ENCODE measurements around the gene DLG2.

Gene DLG2

DNA sequence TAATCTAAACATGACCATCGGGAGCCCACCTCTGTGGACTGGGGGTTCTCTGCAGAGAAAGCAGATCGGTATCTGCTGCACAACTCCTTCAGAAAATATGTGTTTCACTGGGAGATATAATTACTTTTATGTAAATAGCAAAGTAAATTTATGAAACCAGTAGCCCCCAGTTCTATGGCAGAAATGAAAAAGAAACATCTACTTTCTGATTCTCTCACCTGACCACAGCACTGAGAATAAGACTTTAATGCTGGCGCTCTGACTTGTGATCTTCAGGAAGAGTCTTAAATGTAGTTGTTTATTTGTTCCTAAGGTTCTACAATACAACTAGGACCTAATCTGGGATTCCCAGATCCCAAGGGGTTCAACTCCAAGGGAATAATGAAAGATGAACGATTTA is 518.0 kb downstream of the DLG2 start:
- no peak for DNase-seq (ENCODE audit: low read depth)

DNA sequence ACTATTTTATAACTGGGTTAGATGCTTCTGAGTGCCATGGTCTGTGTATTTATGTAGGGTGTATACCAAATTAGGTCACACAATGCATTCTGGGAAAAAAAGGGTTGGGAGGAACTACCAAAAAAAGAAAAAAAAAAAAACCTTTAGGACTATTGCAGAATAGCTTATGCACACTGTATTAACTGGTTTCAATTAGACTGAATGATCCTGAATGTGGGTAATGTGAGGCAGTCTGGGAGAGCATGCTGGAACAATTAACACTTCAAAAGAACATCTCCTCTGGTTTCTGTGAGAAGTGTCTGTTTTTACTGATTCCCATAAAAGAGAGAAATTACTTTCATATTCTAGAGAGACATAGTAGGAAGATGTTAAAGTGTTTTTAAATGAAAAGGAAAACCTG is 521.3 kb downstream of the DLG2 start:
- DNase-seq (ENCODE audit: low read depth): no peak

DNA sequence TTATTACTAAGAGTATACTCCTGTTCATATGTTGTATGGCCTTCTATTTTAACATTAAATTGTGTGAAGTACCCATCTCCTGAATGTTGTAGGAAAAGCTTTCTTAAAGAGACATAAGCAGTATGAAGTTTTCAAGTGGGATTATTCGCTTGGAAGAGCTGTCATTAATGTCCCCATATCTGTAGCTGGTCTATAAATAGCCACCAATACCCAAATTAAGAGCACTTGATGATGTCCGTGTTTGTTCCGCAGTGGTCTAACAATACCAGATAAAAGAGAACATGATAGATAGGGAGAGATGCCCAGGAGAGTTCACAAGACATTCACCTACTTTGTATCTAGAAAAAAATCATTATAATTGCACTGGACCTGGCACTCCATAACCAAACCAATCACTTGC is 527.6 kb downstream of the DLG2 start:
- no peak for DNase-seq (ENCODE audit: low read depth)

DNA sequence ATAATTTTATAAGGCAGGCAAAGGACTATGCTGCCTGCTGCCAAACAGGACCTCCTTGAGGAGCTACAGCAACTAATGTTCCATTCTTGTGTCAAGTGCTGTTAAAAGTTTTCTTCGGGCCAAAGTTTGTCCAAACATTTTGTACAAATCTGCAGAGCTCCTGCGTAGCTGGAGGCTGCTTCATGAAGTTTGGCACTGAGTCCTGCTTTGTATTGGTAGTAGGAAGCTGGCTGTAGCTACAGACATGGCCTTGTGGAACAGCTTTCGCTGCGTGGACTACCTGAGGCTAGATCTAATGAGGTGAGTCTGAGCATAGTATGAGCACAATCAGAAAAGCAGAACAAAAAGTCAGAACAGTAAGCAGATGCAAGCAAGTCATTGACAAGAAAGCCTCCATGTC is 528.1 kb downstream of the DLG2 start:
- DNase-seq (ENCODE audit: low read depth): no peak

DNA sequence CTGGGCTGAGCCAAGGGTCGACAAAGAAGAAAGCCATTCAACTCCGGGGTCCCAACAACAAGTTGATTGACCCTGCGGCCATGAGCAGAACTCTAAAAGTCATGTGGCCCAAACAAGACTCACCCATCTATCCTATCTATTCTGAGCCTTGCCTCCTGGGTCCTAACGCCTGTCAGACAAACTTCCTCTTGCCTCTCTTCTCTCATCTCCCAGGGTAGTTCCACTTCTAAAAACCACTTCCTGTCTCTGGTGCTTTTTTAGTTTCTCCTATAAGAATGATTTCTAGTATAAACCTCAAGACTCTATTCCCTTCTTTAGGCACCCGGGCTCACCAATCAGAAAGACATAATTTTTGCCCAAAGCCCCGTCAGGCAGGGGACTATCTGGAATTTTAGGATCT is 530.2 kb downstream of the DLG2 start:
- no peak for DNase-seq (ENCODE audit: low read depth)

DNA sequence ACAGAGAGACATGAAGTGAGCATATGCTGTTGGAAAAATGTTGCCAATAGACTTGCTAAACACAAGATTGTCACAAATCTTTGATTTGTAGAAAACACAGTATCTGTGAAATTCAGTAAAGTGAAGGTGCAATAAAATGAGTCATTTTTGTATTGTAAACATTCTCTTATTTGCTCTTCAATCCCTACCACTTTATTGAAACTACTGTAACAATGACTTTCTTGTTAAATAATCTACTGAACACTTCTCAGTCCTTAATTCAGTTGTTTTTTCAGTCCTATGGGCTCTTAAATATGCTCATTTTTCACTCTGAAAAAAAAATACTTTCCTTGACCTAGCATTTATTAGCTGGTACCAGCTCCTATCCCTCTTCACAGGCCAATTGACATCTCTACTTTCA is 531.9 kb downstream of the DLG2 start:
- no peak for DNase-seq (ENCODE audit: low read depth)

DNA sequence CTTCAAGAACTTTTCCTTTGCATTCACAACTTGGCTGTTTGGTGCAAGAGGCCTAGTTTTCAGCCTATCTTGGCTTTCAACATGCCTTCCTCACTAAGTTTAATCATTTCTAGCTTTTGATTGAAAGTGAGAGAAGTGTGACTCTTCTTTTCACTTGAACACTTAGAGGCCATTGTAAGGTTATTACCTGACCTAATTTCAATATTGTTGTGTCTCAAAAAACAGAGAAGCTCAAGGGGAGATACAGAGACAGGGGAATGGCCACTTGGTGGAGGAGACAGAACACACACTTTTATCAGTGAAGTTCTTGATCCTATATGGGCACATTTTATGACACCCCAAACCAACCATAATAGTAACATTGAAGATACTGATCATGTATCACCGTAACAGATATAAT is 532.3 kb downstream of the DLG2 start:
- no peak for DNase-seq (ENCODE audit: low read depth)

DNA sequence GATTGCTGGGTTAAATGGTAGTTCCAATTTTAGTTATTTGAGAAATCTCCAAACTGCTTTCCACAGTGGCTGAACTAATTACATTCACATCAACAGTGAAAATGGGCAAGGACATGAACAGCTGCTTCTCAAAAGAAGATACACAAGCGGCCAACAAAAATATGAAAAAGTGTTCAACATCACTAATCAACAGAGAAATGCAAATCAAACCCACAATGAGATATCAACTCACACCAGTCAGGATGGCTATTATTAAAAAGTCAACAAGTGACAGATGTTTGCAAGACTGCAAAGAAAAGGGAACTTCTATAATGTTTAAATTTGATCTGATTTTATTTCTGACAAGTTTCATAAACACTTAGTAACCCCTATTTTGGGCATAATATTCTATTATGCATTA is 537.5 kb downstream of the DLG2 start:
- no peak for DNase-seq (ENCODE audit: low read depth)

DNA sequence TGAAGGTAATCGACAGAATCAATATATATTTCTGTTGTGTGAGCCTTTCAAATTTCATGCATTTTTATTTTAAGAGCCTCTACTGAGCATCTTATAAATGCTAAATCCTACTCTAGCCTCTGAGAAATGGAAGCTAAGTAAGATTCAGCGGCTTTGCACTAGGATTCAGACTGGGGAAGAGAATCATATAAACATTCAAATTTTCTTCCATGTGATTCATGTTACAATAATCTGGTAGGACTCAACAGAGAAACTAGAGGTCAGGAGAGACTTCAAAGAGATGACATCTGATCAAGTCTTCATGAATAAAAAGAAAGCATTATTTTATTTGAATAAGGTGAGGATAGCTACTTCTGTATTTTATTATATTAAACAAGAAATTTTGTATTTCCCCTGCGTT is 538.9 kb downstream of the DLG2 start:
- peak; percentile 15 for DNase-seq (ENCODE audit: low read depth)

DNA sequence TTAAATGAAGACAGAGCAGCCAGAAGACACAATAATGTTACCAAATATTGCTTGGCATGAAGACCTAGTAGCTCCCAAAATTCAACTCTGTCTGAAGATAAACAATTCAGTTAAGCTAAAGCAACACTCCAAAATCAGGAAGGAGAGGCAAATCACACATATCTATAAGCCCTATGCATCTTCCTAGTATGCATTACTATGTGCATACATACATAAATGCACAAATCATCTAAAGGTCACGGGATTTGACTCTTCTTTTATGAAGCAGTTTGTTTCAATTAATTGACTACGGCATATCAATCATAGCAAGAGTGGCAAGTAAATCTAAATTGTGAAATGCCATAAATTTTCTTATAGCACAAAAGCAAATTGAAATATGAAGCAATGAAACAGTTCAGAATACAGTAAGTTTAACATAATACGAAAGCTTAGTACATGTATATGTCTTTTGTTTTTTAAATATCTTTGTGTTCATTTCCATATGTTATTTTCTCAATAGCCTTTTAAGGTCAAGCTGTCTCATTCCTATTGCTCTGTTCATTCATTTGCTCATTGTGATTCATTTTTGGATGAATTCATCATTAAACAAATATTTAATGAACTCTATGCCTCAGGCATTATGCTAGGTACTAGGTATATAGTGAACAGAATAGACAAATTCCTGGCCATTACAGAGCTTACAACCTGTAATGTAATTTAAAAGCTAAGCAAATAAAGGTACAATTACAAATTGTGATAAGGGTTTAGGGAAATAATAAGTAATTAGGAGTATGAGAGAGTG is 540.5 kb downstream of the DLG2 start:
- peak; percentile 51 for DNase-seq (ENCODE audit: low read depth)

DNA sequence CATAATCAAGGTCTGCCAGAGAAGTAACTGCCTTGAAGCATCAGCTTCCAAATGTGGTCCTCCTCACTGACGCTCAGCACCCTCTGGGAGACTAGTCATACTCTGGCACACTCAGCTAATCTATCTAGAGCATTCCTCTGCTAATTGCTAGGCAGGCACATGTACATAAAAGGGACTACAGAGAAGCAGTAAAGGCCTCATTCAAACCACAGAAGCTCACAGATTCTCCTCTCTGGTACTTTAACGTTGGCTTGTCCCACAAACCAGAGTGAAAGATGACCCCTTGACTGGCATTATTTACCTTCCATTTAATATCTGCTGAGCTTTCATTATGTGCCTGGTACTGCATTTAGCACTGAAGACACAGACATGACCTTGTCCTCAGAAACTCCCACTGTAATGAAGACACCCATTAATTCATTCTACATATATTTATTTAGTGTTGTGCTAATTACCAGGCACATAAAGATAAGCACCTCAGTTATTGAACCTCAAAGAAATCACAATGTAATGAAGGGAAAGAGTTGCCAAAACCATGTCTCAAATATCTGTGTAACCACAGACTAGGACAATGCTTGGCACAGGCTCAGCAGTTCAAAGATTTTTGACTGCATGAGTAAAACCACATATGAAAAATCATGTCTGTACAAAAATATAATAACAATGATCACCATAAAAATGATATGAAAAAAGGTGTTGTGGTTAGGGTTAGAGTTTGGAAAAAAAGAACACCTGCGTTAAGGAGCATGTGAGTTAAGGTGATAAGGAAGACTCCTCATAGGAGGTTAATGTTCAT is 550.4 kb downstream of the DLG2 start:
- peak; percentile 42 for DNase-seq (ENCODE audit: low read depth)

DNA sequence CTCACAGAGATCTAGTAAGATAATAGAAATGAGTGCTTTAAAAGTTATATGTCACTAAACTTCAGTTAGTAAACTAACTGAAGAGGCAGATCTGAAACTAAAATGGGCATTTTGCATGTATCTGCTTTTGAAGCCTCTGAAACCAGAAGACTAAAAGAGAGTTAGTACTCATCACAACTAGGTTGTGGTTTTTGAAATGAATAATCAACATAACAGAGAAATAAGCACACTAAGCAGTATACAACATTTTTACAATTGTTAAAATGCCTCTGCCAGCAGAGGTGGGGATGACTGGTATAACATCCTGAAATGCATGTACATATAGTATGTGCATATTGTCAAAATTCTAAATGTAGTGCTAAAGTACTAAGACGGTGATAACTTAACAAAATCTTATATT is 564.5 kb downstream of the DLG2 start:
- no peak for DNase-seq (ENCODE audit: low read depth)

DNA sequence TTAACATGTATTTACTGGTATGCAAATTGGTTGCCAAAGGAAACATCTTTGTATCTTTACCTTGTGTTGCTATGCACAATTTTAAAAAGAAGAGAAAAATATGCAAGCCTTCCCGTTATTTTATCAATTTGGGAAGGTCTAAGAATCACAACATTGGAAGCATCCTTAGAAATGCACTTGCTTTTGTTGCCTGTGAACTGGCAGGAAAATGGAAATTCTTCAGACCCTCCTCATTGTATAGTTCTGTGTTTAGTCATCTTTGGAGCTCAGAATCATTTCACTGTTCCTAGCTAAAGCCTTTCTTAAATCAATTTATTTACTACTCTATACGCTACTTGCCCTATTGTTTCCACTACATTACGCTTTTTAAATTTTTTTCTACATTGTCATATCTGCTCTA is 574.5 kb downstream of the DLG2 start:
- DNase-seq (ENCODE audit: low read depth): no peak

DNA sequence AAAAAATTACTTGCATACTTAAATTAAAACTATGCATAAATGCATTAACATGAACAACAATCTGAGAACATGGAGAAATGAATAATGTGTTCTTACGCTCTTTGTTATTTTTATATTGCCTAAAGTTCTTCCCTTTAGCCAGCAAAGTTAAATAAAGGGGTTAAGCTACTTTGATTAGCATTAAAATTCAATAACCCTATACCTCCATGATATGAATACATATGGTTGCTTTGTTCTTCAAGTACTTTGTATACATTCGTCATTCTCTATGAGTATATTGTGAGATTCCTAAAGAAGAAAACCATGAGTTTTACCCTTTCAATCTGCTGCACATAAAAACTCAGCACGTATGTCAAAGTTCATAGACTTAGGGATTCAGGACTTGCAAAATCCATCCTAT is 578.3 kb downstream of the DLG2 start:
- DNase-seq (ENCODE audit: low read depth): no peak

DNA sequence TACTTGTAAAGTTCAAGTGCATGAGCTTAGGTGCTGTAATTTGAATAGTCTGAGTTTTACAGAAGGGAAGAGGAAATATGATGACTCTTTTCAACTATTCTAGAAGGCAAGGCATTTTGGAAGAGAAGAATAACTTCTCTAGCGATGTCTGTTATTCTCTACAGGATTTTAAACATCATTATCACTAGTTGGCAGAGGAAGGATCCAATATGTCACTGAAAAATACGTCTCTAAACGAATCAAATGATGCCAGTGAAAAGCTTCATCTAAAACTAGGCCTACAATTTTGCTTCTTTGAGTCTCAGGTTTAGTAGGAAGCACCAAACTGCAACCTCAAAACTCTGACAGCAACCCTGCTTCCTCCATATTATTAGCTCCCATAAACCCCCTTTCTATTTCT is 581.4 kb downstream of the DLG2 start:
- DNase-seq (ENCODE audit: low read depth): no peak

DNA sequence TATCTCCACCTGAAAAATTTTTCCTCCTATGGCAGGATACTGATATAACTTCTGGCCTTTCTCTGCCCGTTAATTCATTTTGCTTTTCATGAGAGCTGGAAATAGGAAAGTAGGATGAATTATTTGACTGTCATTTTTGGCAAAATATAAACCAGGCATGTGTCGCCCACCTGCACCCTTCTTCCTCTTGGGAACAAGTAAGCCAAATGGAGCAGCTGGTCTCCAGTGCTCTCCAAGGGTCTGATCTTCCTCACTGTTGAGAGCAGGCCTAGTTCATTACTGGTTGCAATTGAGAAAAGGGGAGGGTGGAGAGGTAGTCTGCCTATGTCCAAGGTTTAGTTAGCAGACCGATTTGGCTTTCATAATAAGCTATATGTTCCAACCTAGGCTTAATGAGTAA is 582.2 kb downstream of the DLG2 start:
- no peak for DNase-seq (ENCODE audit: low read depth)

DNA sequence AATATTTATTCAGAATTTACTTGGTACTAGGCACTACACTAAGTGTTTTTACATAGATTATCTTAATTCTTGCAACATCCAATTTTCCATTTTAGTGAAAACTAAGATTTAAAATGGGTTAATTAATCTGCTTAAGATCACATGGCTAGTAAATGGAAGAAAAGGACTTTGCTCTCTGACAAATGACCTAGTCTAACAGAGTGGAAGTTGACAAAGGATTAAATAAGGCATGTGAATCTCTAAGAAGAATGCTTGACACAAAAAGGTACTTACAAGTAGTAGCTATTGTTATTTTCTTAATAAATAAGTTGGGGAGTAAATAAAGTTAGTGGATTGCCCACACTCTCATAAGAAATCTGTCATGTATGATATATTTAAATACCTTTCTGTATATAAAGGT is 584.8 kb downstream of the DLG2 start:
- no peak for DNase-seq (ENCODE audit: low read depth)

DNA sequence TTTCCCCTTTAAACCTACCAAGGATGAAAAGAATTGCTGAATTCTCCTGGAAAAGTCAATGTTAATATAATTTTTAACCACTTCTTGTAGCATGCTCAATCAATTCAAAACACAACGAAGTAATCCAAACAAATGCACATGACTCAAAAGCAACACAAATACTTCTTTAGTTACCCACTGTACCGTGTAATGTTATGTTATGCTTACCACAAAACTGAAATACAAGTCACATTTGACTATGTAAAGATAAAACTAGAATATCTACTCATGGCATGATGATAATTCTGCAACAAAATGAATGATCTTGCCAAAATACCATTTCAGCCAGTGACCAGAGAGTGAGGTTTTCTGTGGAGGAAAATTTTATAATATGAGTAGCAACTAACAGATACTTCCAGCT is 587.0 kb downstream of the DLG2 start:
- DNase-seq (ENCODE audit: low read depth): no peak

DNA sequence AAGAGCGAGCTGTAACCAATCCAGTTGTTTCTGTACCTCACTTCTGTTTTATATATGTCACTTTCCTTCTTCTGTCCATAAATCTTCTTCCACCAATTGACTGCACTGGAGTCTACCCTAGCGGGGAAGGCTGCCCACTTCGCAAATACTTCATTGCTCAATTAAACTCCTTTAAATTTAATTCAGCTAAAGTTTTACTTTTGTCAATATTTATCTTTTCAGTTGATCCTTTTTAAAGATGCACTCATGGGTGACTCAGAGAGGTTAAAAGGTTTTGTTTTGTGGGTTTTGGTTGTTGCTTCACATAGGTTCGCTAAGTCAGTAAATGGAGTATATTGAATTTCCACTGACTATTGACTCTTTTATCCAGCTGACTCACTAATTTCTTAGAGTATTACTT is 597.2 kb downstream of the DLG2 start:
- DNase-seq (ENCODE audit: low read depth): peak; percentile 55

DNA sequence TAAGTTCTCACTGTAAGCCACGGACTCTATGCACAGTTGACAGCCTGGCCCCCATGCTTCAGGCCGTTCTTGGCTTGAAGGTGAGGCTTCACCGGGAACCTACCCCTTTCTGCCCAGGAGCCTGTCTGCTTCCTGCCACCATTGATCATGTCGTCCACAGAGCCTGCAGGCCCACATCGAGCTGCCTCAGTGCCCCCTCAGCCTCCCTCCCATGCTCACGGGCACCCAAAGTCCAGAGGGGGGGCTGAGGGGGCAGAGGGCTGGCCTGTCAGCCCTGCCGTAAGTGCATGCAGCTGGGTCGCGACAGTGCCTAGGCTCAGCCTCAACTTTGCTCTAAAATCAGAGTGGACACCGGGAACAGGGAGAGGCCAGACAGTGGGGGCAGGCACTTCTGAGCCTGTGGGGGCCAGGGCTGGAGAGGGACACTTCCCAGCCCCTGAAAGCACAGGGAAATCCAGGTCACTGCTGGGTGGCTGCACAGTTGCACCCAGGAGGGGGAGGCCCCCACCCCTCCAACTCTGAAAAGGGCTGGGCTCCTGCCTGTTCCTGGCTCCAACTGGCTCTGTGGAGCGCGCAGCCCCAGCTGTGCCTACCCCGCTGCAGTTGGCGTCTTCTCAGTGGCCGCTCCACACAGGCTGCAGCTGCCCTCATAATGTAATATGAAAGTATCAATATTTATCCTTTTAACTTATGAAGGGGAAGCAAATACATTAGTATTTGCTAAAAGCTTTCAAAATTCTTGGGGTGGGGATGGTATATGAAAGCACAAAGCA is 598.6 kb downstream of the DLG2 start:
- DNase-seq (ENCODE audit: low read depth): no peak

DNA sequence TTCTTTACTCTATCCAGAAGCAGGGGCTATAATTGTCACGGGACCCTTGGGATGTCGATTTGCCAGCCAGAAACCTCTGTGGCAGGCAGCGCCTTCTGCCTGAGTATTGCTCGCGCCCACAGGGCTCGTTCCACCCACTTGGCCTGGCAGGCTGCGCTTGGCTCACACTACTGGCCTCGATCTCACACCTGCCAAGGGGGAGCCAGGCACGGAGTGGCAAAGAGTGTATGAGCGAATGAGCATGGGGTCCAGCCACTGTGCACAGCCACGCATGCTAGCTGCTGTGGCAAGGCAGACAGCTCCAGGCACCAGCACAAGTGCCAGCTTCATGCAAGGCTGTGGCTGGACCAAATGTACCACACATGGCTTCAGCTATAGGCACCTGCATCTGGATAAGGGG is 599.8 kb downstream of the DLG2 start:
- DNase-seq (ENCODE audit: low read depth): no peak

DNA sequence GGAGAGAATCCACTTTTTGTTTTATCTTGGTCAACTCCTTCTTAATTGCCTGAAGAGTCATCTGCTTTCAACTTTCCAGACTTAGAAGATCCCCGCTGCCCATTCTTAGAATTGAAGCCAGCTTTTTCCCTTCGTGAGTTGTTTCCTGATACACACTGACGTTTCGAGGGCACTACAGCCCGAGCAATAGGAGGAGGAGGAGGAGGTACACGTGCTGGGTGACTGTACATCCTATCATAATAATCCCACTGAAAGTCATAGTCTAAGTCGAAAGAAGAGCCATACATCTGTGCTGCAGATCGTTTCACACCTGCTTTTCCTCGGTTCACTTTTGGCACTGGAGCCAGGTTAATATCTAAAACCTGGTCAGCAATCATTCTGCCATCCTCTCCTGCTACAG is 606.1 kb downstream of the DLG2 start:
- DNase-seq (ENCODE audit: low read depth): no peak

DNA sequence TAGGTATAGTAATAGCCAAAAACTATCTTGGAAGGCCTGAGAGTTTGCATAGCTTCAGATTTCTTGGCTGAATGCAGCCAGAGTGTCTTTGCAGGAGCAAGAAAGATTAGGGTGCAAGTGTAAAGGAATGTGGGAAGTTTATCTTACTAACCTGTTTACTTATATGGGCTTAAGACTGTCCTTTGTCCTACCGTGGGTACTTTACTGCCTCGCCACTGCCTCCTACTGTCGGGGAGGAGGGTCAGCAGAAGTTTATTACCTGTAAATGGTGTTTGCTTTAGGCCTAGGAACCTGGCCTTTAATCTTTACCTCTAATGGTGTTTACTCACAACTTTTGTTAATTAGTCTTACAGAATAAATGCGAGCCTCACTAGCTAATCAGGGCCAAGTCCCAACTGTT is 633.8 kb downstream of the DLG2 start:
- DNase-seq (ENCODE audit: low read depth): no peak
